ENCODE data around the gene AGO4.

AGO4 gene

GRCh38 chr1:35850716-35851115 lies 42.9 kb downstream of the AGO4 start:
- Histone ChIP-seq H3K36me3 (peaks cover 91% of the 10 kb centered on the region), H3K4me3 (ENCODE audit: low read depth in 1 of 2, low read length in 1 of 2) (no peak overlapping the region), H3K27me3 (no peaks in the 10 kb centered on the region), H3K27ac (no peak overlapping the region), H3K9me3 (no peaks in the 10 kb centered on the region), H3K4me1 (ENCODE audit: control insufficient read depth in 1 of 2, insufficient read depth in 1 of 2, low read depth in 1 of 2, low read length in 1 of 2) (peaks cover 10 to 14% of the 10 kb centered on the region in 2 experiments)
- TF ChIP-seq CTCF (IDR thresholded peaks at IDR 0.05) = no peak

GRCh38 chr1:35851132-35851869 lies 43.5 kb downstream of the AGO4 start:
- TF ChIP-seq CTCF (IDR thresholded peaks at IDR 0.05) = no peak
- Histone ChIP-seq H3K27me3 (no peaks in the 10 kb centered on the region), H3K36me3 (peaks cover 91% of the 10 kb centered on the region), H3K4me3 (ENCODE audit: low read depth in 1 of 2, low read length in 1 of 2) (no peak overlapping the region), H3K9me3 (no peaks in the 10 kb centered on the region), H3K4me1 (ENCODE audit: control insufficient read depth in 1 of 2, insufficient read depth in 1 of 2, low read depth in 1 of 2, low read length in 1 of 2) (peaks cover 10 to 14% of the 10 kb centered on the region in 2 experiments), H3K27ac (peak overlapping the region; percentile 12)

GRCh38 chr1:35852241-35852640 lies 44.4 kb downstream of the AGO4 start:
- H3K4me1 ChIP-seq (ENCODE audit: control insufficient read depth in 1 of 2, insufficient read depth in 1 of 2, low read depth in 1 of 2, low read length in 1 of 2) = peaks cover 10 to 14% of the 10 kb centered on the region in 2 experiments
- H3K27ac ChIP-seq = no peak overlapping the region
- no peaks in the 10 kb centered on the region for H3K27me3 ChIP-seq
- H3K36me3 ChIP-seq = peaks cover 91% of the 10 kb centered on the region
- H3K4me3 ChIP-seq (ENCODE audit: low read depth in 1 of 2, low read length in 1 of 2) = no peak overlapping the region
- no peak for TF ChIP-seq CTCF (IDR thresholded peaks at IDR 0.05)
- no peaks in the 10 kb centered on the region for H3K9me3 ChIP-seq

GRCh38 chr1:35854989-35855700 lies 47.3 kb downstream of the AGO4 start:
- H3K27me3 ChIP-seq = no peaks in the 10 kb centered on the region
- H3K27ac ChIP-seq = no peak overlapping the region
- peaks cover 97% of the 10 kb centered on the region for H3K36me3 ChIP-seq
- no peak for TF ChIP-seq CTCF (IDR thresholded peaks at IDR 0.05)
- H3K4me3 ChIP-seq (ENCODE audit: low read depth in 1 of 2, low read length in 1 of 2) = no peak overlapping the region
- no peaks in the 10 kb centered on the region for H3K9me3 ChIP-seq
- peaks cover 2 to 3% of the 10 kb centered on the region in 2 experiments for H3K4me1 ChIP-seq (ENCODE audit: control insufficient read depth in 1 of 2, insufficient read depth in 1 of 2, low read depth in 1 of 2, low read length in 1 of 2)

- peaks cover 79% of the 10 kb centered on the region for H3K36me3 ChIP-seq
- H3K4me1 ChIP-seq (ENCODE audit: control insufficient read depth in 1 of 2, insufficient read depth in 1 of 2, low read depth in 1 of 2, low read length in 1 of 2) = peaks cover 20 to 22% of the 10 kb centered on the region in 2 experiments
- no peak overlapping the region for H3K4me3 ChIP-seq (ENCODE audit: low read depth in 1 of 2, low read length in 1 of 2)
- no peak for TF ChIP-seq CTCF (IDR thresholded peaks at IDR 0.05)
- no peaks in the 10 kb centered on the region for H3K27me3 ChIP-seq
- H3K9me3 ChIP-seq = no peaks in the 10 kb centered on the region
- H3K27ac ChIP-seq = peak overlapping the region; percentile 55
Observed at GRCh38 chr1:35856964-35857363, 49.1 kb downstream of the AGO4 start.
